HCT116 (cell line): ENCODE data around the gene ZBTB21. TPM values are rescaled to one million over a fixed set of nuclear protein-coding genes. Genes with fewer than 3 reads are reported as not detected.

ENCODE experiments used
- ATAC-seq: fragments of 200-7000 bp; cut with Tn5 transposase; 2 replicates; pipeline ENCODE4 v1.9.1; 2020; ENCODE audit warnings: mild to moderate bottlenecking, moderate library complexity
- BruUV-seq: library from RNA; stranded (reverse); fragments of 400-500 nt; replicated peaks from 2 replicates; lab custom pipeline; 2021; lab: Mats Ljungman, UMichigan
- CTCF ChIA-PET: fragments of 300-600 bp; sonication (Branson Sonifier 250); formaldehyde crosslinking; loops from one replicate; lab custom pipeline; 2021; ENCODE audit warnings: antibody characterized with exemption; lab: Charles Lee
- POLR2A ChIA-PET: fragments of 300-600, 350-600 bp; sonication (Branson Sonifier 250); formaldehyde crosslinking; loops from one replicate; lab custom pipeline; 2021; ENCODE audit warnings: antibody characterized with exemption; lab: Charles Lee
- RAD21 ChIA-PET, 2 experiments: fragments of 300-600 bp; sonication (Branson Sonifier 250); formaldehyde crosslinking; loops; one replicate each; lab custom pipeline; 2023; ENCODE audit warnings: low total read pairs in 2 of 2; ENCODE audit not compliant: uncharacterized antibody in 2 of 2, unreplicated experiment in 2 of 2, low non-redundant PET in 1 of 2; lab: Charles Lee
- DNase-seq: peaks from one replicate; pipeline ENCODE4 v3.0.0-alpha.2; 2010; ENCODE audit warnings: low read depth, low spot score
- H2AFZ ChIP-seq: fragments of 200-600 bp; shearing (Covaris generic), sonication (generic); 2 replicates; pipeline ENCODE4 v1.6.1; 2017; ENCODE audit warnings: low read depth, mixed run types, mixed read lengths, antibody characterized with exemption, low read length; ENCODE audit not compliant: poor library complexity, severe bottlenecking
- H3K27ac ChIP-seq: 2 replicates; pipeline ENCODE4 v1.5.1; 2012; ENCODE audit warnings: low read depth, low read length
- H3K27me3 ChIP-seq: fragments of 200-600 bp; sonication (generic); 2 replicates; pipeline ENCODE4 v1.6.1; 2016; ENCODE audit warnings: mixed run types, low read length, mixed read lengths; ENCODE audit not compliant: insufficient read depth
- H3K36me3 ChIP-seq, 2 experiments: fragments of 200-500 bp in 1 of 2; fragments of 200-600 bp in 1 of 2; sonication (Bioruptor generic) in 1 of 2; sonication (generic) in 1 of 2; 2 replicates each; pipeline versions ENCODE4 v1.5.1 to v1.6.1; 2014 to 2016; ENCODE audit warnings: low read length in 2 of 2, inconsistent platforms in 1 of 2, mixed read lengths in 1 of 2, mixed run types in 1 of 2; ENCODE audit not compliant: insufficient read depth in 2 of 2, control insufficient read depth in 1 of 2
- H3K4me1 ChIP-seq, 2 experiments: fragments of 200-600 bp in 1 of 2; sonication (generic) in 1 of 2; 2 replicates each; pipeline versions ENCODE4 v1.5.1 to v1.6.1; 2012 to 2017; ENCODE audit warnings: low read length in 2 of 2, inconsistent platforms in 1 of 2, mild to moderate bottlenecking in 1 of 2, mixed read lengths in 1 of 2, mixed run types in 1 of 2, moderate library complexity in 1 of 2; ENCODE audit not compliant: insufficient read depth in 2 of 2, control insufficient read depth in 1 of 2
- H3K4me2 ChIP-seq: fragments of 200-600 bp; sonication (generic); 2 replicates; pipeline ENCODE4 v1.6.1; 2017; ENCODE audit warnings: mixed run types, low read length, mixed read lengths
- H3K4me3 ChIP-seq, 2 experiments: fragments of 200-600 bp in 1 of 2; sonication (generic) in 1 of 2; replicated peaks in 1 of 2; 2 replicates each; pipeline ENCODE4 v1.5.1; 2011 to 2016; ENCODE audit warnings: low read length in 2 of 2, control low read depth in 1 of 2, low read depth in 1 of 2, mild to moderate bottlenecking in 1 of 2, mixed read lengths in 1 of 2, mixed run types in 1 of 2
- H3K79me2 ChIP-seq: fragments of 200-600 bp; sonication (generic); 2 replicates; pipeline ENCODE4 v1.6.1; 2017; ENCODE audit warnings: mild to moderate bottlenecking, mixed run types, low read length, moderate library complexity, mixed read lengths; ENCODE audit not compliant: insufficient read depth
- H3K9ac ChIP-seq: fragments of 200-600 bp; sonication (generic); 2 replicates; pipeline ENCODE4 v1.6.1; 2016; ENCODE audit warnings: low read length, mixed read lengths
- H3K9me2 ChIP-seq: fragments of 200-600 bp; sonication (generic), shearing (Covaris generic); 2 replicates; pipeline ENCODE4 v1.6.1; 2017; ENCODE audit warnings: mixed run types, mild to moderate bottlenecking, moderate library complexity; ENCODE audit not compliant: insufficient read depth
- H3K9me3 ChIP-seq, 2 experiments: fragments of 200-500 bp in 1 of 2; fragments of 200-600 bp in 1 of 2; sonication (Bioruptor generic) in 1 of 2; sonication (generic) in 1 of 2; 2 replicates each; pipeline ENCODE4 v1.6.1; 2014 to 2017; ENCODE audit warnings: low read length in 2 of 2, mixed read lengths in 2 of 2, inconsistent platforms in 1 of 2, low read depth in 1 of 2, mild to moderate bottlenecking in 1 of 2, mixed run types in 1 of 2, moderate library complexity in 1 of 2; ENCODE audit not compliant: control insufficient read depth in 1 of 2, insufficient read depth in 1 of 2
- H4K20me1 ChIP-seq: fragments of 200-600 bp; sonication (generic), shearing (Covaris generic); 2 replicates; pipeline ENCODE4 v1.6.1; 2017; ENCODE audit warnings: mixed run types, mild to moderate bottlenecking, moderate library complexity; ENCODE audit not compliant: insufficient read depth
- ATF3 ChIP-seq: IDR thresholded peaks from 2 replicates; pipeline ENCODE4 v1.6.1; 2012
- CEBPB ChIP-seq: IDR thresholded peaks from 2 replicates; pipeline ENCODE4 v1.6.1; 2012; ENCODE audit warnings: low read depth
- CTCF ChIP-seq, 3 experiments: fragments of 200-600 bp in 1 of 3; sonication (generic) in 1 of 3; IDR thresholded peaks in 2 of 3; conservative IDR thresholded peaks in 1 of 3; 2 replicates each; pipeline ENCODE4 v1.5.1; 2012 to 2017; ENCODE audit warnings: low read depth in 2 of 3, low read length in 2 of 3, antibody characterized with exemption in 1 of 3, borderline replicate concordance in 1 of 3, control low read depth in 1 of 3, mild to moderate bottlenecking in 1 of 3, mixed read lengths in 1 of 3, mixed run types in 1 of 3, moderate library complexity in 1 of 3; ENCODE audit not compliant: insufficient read depth in 1 of 3
- ELF1 ChIP-seq: IDR thresholded peaks from 2 replicates; pipeline ENCODE4 v1.6.1; 2012; ENCODE audit warnings: low read depth, borderline replicate concordance
- EZH2 ChIP-seq: fragments of 200-600 bp; sonication (generic); IDR thresholded peaks from 2 replicates; pipeline ENCODE4 v1.6.1; 2017; ENCODE audit warnings: antibody characterized with exemption, mixed run types
- EZH2phosphoT487 ChIP-seq: fragments of 200-600 bp; IDR thresholded peaks from 2 replicates; pipeline ENCODE4 v1.6.1; 2018; ENCODE audit warnings: antibody characterized with exemption, borderline replicate concordance
- RAD21 ChIP-seq: IDR thresholded peaks from 2 replicates; pipeline ENCODE4 v1.6.1; 2012; ENCODE audit warnings: low read depth, mild to moderate bottlenecking
- SP1 ChIP-seq: IDR thresholded peaks from 2 replicates; pipeline ENCODE4 v1.6.1; 2012; ENCODE audit warnings: low read depth
- SRF ChIP-seq: IDR thresholded peaks from 2 replicates; pipeline ENCODE4 v1.6.1; 2012; ENCODE audit warnings: low read depth
- YY1 ChIP-seq: IDR thresholded peaks from 2 replicates; pipeline ENCODE4 v1.6.1; 2011; ENCODE audit warnings: low read length, low read depth, moderate library complexity, mild to moderate bottlenecking; ENCODE audit not compliant: insufficient replicate concordance; ENCODE audit errors: extremely low read depth
- ZNF274 ChIP-seq: fragments of 200-500 bp; sonication (Bioruptor generic); IDR thresholded peaks from 2 replicates; pipeline ENCODE4 v1.6.1; 2014; ENCODE audit warnings: mild to moderate bottlenecking, low read depth, low read length, inconsistent platforms
- intact Hi-C: fragments of 100-400 bp; cut with micrococcal nuclease; formaldehyde crosslinking; loops from 2 replicates; pipeline ENCODE4 v1.10.0; 2022
- total RNA-seq: library from RNA; stranded (reverse); gene quantifications from one replicate; pipeline ENCODE4 v1.2.1, GENCODE V29; 2021; ENCODE audit not compliant: unreplicated experiment
- TF ChIP-seq, protein P1 (sequence below): IDR thresholded peaks from 2 replicates; pipeline ENCODE4 v1.6.1; 2011; ENCODE audit warnings: mild to moderate bottlenecking, low read length, moderate library complexity; ENCODE audit not compliant: insufficient replicate concordance; ENCODE audit errors: extremely low read depth
- TF ChIP-seq, protein P2 (sequence below): IDR thresholded peaks from 2 replicates; pipeline ENCODE4 v1.6.1; 2012; ENCODE audit warnings: low read depth

Gene ZBTB21
- total RNA-seq, 1 experiment from 2014 or later, result 28.7 TPM

DNA sequence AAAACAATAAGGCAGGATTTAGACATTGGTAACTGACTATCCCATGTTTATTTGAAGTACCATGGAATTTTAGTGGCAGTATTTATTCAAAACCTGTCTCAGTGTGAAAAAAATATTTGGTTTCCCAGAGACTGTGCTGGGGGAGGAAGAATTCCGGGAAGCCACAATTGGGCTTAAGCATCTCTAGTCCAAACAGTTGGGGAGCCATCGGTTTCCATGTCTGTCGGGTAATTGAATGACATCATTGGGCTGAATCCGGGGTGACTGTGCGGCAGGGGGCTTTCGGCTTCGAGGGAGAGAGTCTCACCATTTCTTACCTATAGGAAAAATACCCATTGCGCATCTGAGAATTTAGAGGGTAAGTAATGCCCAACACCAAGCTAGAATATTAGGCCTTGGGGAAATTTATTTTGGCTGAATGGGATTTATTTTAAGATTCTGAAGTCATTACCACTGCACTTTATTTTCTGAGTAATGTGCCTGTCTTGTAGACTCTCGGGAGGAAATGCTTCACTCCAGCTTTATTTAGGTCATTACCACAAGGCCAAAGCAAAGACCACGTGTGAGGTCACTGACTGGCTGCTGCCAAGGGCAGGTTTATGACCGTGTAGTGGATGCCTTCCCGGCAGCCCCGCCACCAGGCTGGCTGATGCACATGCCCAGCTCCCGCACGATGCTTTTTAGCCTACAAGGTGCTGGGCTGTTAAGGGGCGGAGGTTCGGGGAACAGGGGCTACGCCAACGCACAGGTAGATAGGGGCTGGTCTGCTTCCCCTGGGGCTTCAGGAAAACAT lies 37.9 kb upstream of the ZBTB21 start:
- CTCF ChIA-PET, result no interaction called here
- POLR2A ChIA-PET, result no interaction called here
- intact Hi-C loops, result no loop called here
- ATAC-seq (no peak), DNase-seq (no peak)
- Histone ChIP-seq H3K4me1 (no peaks in the 10 kb centered on the region), H3K79me2 (no peaks in the 10 kb centered on the region), H3K27me3 (peaks cover 2% of the 10 kb centered on the region; the same call in 1 of the 2 replicates), H3K4me3 (no peak overlapping the region), H3K9me2 (no peaks in the 10 kb centered on the region), H3K9ac (no peak overlapping the region), H2AFZ (no peak overlapping the region), H3K4me2 (no peak overlapping the region), H4K20me1 (no peaks in the 10 kb centered on the region), H3K27ac (no peak overlapping the region), H3K36me3 (no peaks in the 10 kb centered on the region), H3K9me3 (no peaks in the 10 kb centered on the region)
- BruUV-seq, result no TSS peak
- TF ChIP-seq, protein P1, sequence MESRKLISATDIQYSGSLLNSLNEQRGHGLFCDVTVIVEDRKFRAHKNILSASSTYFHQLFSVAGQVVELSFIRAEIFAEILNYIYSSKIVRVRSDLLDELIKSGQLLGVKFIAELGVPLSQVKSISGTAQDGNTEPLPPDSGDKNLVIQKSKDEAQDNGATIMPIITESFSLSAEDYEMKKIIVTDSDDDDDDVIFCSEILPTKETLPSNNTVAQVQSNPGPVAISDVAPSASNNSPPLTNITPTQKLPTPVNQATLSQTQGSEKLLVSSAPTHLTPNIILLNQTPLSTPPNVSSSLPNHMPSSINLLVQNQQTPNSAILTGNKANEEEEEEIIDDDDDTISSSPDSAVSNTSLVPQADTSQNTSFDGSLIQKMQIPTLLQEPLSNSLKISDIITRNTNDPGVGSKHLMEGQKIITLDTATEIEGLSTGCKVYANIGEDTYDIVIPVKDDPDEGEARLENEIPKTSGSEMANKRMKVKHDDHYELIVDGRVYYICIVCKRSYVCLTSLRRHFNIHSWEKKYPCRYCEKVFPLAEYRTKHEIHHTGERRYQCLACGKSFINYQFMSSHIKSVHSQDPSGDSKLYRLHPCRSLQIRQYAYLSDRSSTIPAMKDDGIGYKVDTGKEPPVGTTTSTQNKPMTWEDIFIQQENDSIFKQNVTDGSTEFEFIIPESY, result no peak
- TF ChIP-seq RAD21, result no peak
- no peak for TF ChIP-seq ELF1
- no peak for TF ChIP-seq CTCF (IDR thresholded peaks at IDR 0.05 in 2 of 3, conservative IDR thresholded peaks at IDR 0.05 in 1 of 3; ENCODE audit: borderline replicate concordance in 1 of 3, insufficient read depth in 1 of 3, low read depth in 2 of 3, low read length in 2 of 3)
- TF ChIP-seq YY1, result no peak
- no peak for TF ChIP-seq SRF
- no peak for TF ChIP-seq EZH2phosphoT487
- TF ChIP-seq SP1, result no peak
- TF ChIP-seq CEBPB, result no peak
- TF ChIP-seq, protein P2, sequence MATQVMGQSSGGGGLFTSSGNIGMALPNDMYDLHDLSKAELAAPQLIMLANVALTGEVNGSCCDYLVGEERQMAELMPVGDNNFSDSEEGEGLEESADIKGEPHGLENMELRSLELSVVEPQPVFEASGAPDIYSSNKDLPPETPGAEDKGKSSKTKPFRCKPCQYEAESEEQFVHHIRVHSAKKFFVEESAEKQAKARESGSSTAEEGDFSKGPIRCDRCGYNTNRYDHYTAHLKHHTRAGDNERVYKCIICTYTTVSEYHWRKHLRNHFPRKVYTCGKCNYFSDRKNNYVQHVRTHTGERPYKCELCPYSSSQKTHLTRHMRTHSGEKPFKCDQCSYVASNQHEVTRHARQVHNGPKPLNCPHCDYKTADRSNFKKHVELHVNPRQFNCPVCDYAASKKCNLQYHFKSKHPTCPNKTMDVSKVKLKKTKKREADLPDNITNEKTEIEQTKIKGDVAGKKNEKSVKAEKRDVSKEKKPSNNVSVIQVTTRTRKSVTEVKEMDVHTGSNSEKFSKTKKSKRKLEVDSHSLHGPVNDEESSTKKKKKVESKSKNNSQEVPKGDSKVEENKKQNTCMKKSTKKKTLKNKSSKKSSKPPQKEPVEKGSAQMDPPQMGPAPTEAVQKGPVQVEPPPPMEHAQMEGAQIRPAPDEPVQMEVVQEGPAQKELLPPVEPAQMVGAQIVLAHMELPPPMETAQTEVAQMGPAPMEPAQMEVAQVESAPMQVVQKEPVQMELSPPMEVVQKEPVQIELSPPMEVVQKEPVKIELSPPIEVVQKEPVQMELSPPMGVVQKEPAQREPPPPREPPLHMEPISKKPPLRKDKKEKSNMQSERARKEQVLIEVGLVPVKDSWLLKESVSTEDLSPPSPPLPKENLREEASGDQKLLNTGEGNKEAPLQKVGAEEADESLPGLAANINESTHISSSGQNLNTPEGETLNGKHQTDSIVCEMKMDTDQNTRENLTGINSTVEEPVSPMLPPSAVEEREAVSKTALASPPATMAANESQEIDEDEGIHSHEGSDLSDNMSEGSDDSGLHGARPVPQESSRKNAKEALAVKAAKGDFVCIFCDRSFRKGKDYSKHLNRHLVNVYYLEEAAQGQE, result no peak
- TF ChIP-seq ZNF274, result no peak
- no peak for TF ChIP-seq ATF3
- TF ChIP-seq EZH2, result no peak
- RAD21 ChIA-PET, result no interaction called here
